PC-3 (cell line): Measurements from ENCODE around the gene GRPR.

Experiments used
- EZH2 ChIP-seq: fragments of 300-600 bp; sonication (generic); IDR thresholded peaks from one replicate; pipeline ENCODE4 v1.6.1; 2017; ENCODE audit warnings: antibody characterized with exemption, mild to moderate bottlenecking, low read length; ENCODE audit not compliant: unreplicated experiment
- TF ChIP-seq, protein P1 (sequence below): fragments of 300-600 bp; sonication (generic); conservative IDR thresholded peaks from 2 replicates; pipeline ENCODE4 v1.5.1; 2017; ENCODE audit warnings: antibody characterized with exemption, low read depth, mild to moderate bottlenecking, low read length

DNA sequence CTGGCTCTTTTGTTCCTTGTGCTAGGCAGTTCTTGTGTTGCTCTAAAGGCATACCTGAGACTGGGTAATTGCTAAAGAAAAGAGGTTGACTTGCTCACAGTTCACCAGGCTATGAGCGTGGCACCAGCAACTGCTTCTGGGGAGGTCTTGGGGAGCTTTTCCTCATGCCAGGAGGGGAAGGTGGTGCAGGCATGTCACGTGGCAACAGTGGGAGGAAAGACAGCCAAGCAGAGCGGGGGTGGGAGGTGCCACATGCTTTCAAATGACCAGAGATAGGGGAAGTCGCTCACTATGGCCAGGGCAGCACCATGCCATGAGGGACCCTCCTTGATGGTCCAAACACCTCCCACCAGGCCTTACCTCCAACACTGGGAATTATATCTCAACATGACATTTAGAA is 48.6 kb downstream of the GRPR start:
- TF ChIP-seq, protein P1, sequence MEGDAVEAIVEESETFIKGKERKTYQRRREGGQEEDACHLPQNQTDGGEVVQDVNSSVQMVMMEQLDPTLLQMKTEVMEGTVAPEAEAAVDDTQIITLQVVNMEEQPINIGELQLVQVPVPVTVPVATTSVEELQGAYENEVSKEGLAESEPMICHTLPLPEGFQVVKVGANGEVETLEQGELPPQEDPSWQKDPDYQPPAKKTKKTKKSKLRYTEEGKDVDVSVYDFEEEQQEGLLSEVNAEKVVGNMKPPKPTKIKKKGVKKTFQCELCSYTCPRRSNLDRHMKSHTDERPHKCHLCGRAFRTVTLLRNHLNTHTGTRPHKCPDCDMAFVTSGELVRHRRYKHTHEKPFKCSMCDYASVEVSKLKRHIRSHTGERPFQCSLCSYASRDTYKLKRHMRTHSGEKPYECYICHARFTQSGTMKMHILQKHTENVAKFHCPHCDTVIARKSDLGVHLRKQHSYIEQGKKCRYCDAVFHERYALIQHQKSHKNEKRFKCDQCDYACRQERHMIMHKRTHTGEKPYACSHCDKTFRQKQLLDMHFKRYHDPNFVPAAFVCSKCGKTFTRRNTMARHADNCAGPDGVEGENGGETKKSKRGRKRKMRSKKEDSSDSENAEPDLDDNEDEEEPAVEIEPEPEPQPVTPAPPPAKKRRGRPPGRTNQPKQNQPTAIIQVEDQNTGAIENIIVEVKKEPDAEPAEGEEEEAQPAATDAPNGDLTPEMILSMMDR, result no peak
- no peak for TF ChIP-seq EZH2
